Endothelial cell of umbilical vein (primary cell): Measurements from ENCODE around the gene NEK3. TPM values are rescaled to one million over a fixed set of nuclear protein-coding genes. Genes with fewer than 3 reads are reported as not detected.

Source experiments
- BruUV-seq: library from RNA; stranded (reverse); fragments of 400-500 nt; replicated peaks from 2 replicates; lab custom pipeline; 2021; lab: Mats Ljungman, UMichigan
- CTCF ChIA-PET: fragments of 300-600, 350-600 bp; sonication (Branson Sonifier 250); formaldehyde crosslinking; loops from one replicate; lab custom pipeline; 2021; ENCODE audit warnings: antibody characterized with exemption, inconsistent platforms; lab: Charles Lee
- POLR2A ChIA-PET: fragments of 300-600, 350-600 bp; sonication (Branson Sonifier 250); formaldehyde crosslinking; loops from one replicate; lab custom pipeline; 2021; ENCODE audit warnings: antibody characterized with exemption, inconsistent platforms; lab: Charles Lee
- DNase-seq: peaks from one replicate; pipeline ENCODE4 v3.0.0-alpha.2; 2011; ENCODE audit warnings: low read depth, low spot score
- FAIRE-seq: peaks from 2 replicates; lab custom pipeline; 2011; peaks lifted over from hg19 to GRCh38; lab: Jason Lieb, UNC
- H2AFZ ChIP-seq: 2 replicates; pipeline ENCODE4 v1.6.0; 2012; ENCODE audit warnings: low read depth, low read length, control low read depth, inconsistent platforms
- H3K27ac ChIP-seq: 2 replicates; pipeline ENCODE4 v1.5.1; 2011; ENCODE audit warnings: low read depth, mild to moderate bottlenecking, control low read depth, low read length, moderate library complexity; ENCODE audit not compliant: insufficient read depth
- H3K27me3 ChIP-seq, 2 experiments: 2 replicates each; pipeline versions ENCODE4 v1.6.0 to v1.6.1; 2011; ENCODE audit warnings: low read length in 2 of 2, mixed read lengths in 1 of 2; ENCODE audit not compliant: control insufficient read depth in 2 of 2, insufficient read depth in 2 of 2
- H3K36me3 ChIP-seq, 2 experiments: 2 replicates in 1 of 2; 3 replicates in 1 of 2; pipeline ENCODE4 v1.5.1; 2011; ENCODE audit warnings: low read length in 2 of 2, mild to moderate bottlenecking in 1 of 2, moderate library complexity in 1 of 2; ENCODE audit not compliant: control insufficient read depth in 2 of 2, insufficient read depth in 2 of 2; ENCODE audit errors: extremely low read depth in 1 of 2
- H3K4me1 ChIP-seq: 3 replicates; pipeline ENCODE4 v1.5.1; 2011; ENCODE audit warnings: mild to moderate bottlenecking, low read length; ENCODE audit not compliant: control insufficient read depth, insufficient read depth; ENCODE audit errors: extremely low read depth
- H3K4me2 ChIP-seq: 2 replicates; pipeline ENCODE4 v1.6.1; 2011; ENCODE audit warnings: low read length, control low read depth, mixed read lengths; ENCODE audit not compliant: insufficient read depth
- H3K4me3 ChIP-seq, 3 experiments: fragments of 200-600 bp in 1 of 3; sonication (generic), shearing (Covaris generic) in 1 of 3; replicated peaks in 1 of 3; 2 replicates each; pipeline ENCODE4 v1.5.1; 2011 to 2016; ENCODE audit warnings: control low read depth in 3 of 3, low read length in 3 of 3, mild to moderate bottlenecking in 2 of 3, inconsistent platforms in 1 of 3, low read depth in 1 of 3, moderate library complexity in 1 of 3; ENCODE audit not compliant: insufficient read depth in 1 of 3
- H3K79me2 ChIP-seq: 2 replicates; pipeline ENCODE4 v1.6.0; 2012; ENCODE audit warnings: low read length, inconsistent platforms; ENCODE audit not compliant: control insufficient read depth, insufficient read depth
- H3K9ac ChIP-seq: replicated peaks from 2 replicates; pipeline ENCODE3; 2011; ENCODE audit warnings: low read length, control low read depth; ENCODE audit not compliant: insufficient read depth; ENCODE audit errors: extremely low read depth
- H3K9me1 ChIP-seq: replicated peaks from 3 replicates; pipeline ENCODE4 v1.6.0; 2011; ENCODE audit warnings: mild to moderate bottlenecking, low read length; ENCODE audit not compliant: control insufficient read depth, insufficient read depth; ENCODE audit errors: extremely low read depth
- H3K9me3 ChIP-seq: replicated peaks from 2 replicates; pipeline ENCODE4 v1.5.1; 2012; ENCODE audit warnings: low read length, inconsistent platforms; ENCODE audit not compliant: control insufficient read depth, insufficient read depth
- H4K20me1 ChIP-seq: replicated peaks from 2 replicates; pipeline ENCODE3; 2011; ENCODE audit warnings: mild to moderate bottlenecking, low read length; ENCODE audit not compliant: control insufficient read depth, insufficient read depth; ENCODE audit errors: extremely low read depth
- EZH2 ChIP-seq: IDR thresholded peaks from 2 replicates; pipeline ENCODE4 v1.6.1; 2012; ENCODE audit warnings: borderline replicate concordance, low read depth, mild to moderate bottlenecking, moderate library complexity, low read length, inconsistent platforms; ENCODE audit not compliant: severe bottlenecking
- FOS ChIP-seq: IDR thresholded peaks from 2 replicates; pipeline ENCODE4 v1.6.1; 2011; ENCODE audit warnings: mild to moderate bottlenecking, low read length, moderate library complexity, borderline replicate concordance; ENCODE audit not compliant: insufficient read depth
- GATA2 ChIP-seq: IDR thresholded peaks from 2 replicates; pipeline ENCODE4 v1.7.0; 2011; ENCODE audit warnings: low read depth, mild to moderate bottlenecking, moderate library complexity, mixed read lengths, low read length; ENCODE audit not compliant: insufficient read length, insufficient read depth
- JUN ChIP-seq: IDR thresholded peaks from 2 replicates; pipeline ENCODE4 v1.6.1; 2011; ENCODE audit warnings: borderline replicate concordance, low read depth; ENCODE audit not compliant: insufficient read length, insufficient read depth
- MYC ChIP-seq: IDR thresholded peaks from one replicate; pipeline ENCODE4 v1.6.1; 2011; ENCODE audit warnings: mild to moderate bottlenecking, low read depth, low read length
- POLR2A ChIP-seq: IDR thresholded peaks from 2 replicates; pipeline ENCODE4 v1.6.1; 2012; ENCODE audit warnings: low read depth, mild to moderate bottlenecking, control low read depth, low read length
- POLR2AphosphoS5 ChIP-seq: IDR thresholded peaks from 2 replicates; pipeline ENCODE4 v1.6.1; 2012; ENCODE audit warnings: low read depth, mild to moderate bottlenecking, control low read depth, low read length, moderate library complexity; ENCODE audit not compliant: insufficient read depth
- dilution Hi-C: fragments of 300-500 bp; cut with MboI; formaldehyde crosslinking; loops from one replicate; pipeline ENCODE4 v1.15.0; 2019; ENCODE audit warnings: low sequenced_read_pairs; ENCODE audit not compliant: extremely low pct_ligation_motif_present
- intact Hi-C: fragments of 100-400 bp; cut with micrococcal nuclease; formaldehyde crosslinking; loops from one replicate; pipeline ENCODE4 v1.10.0; 2022
- polyA plus RNA-seq, 4 experiments: library from polyadenylated mRNA; depleted of rRNA in 3 of 4; stranded (reverse) in 3 of 4; unstranded in 1 of 4; fragments of >200 nt; gene quantifications; 2 replicates each; pipeline versions ENCODE4 v1.2.1 to v1.2.3, GENCODE V29; 2011 to 2012; ENCODE audit warnings: missing spikeins in 1 of 4
- total RNA-seq: library from RNA; stranded (reverse); gene quantifications from 2 replicates; pipeline ENCODE4 v1.2.3, GENCODE V29; 2021
- TF ChIP-seq, protein P1 (sequence below): IDR thresholded peaks from 2 replicates; pipeline ENCODE4 v1.6.1; 2011; ENCODE audit not compliant: insufficient read depth, insufficient read length
- TF ChIP-seq, protein P2 (sequence below), 2 donors: IDR thresholded peaks; 1 replicate in 1 of 2; 2 replicates in 1 of 2; pipeline ENCODE4 v1.5.1; 2011; ENCODE audit warnings: low read length in 2 of 2, mild to moderate bottlenecking in 2 of 2, moderate library complexity in 2 of 2, control low read depth in 1 of 2, inconsistent platforms in 1 of 2, low read depth in 1 of 2; ENCODE audit not compliant: insufficient read depth in 1 of 2; ENCODE audit errors: extremely low read depth in 1 of 2

NEK3 gene
- total and polyA plus RNA-seq, 2 donors (not counting 3 experiments of a cell fraction or from before 2014, with no cell fraction given) = 10.3 to 13.8 TPM

DNA sequence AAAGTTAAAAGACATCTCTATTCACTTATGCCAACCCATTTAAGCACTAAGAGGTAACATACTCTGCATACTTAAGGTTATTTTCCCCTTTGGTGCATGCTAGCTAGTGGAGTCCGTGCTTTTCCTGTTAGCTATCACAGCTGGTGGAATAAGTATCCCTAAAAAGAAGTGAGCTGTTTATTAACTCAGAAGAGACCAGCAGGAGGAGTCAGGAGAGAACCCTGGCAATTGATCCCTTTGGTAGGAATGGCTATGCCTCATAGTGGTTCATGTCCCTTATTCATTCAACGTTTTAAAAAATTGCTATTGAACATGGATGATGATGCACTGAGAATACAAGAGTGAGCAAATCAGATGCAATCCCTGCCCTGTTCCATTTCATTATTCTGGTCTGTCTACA, 18.1 kb downstream of the NEK3 start:
- CTCF ChIA-PET = interaction anchor here (0.7 to 1.6 kb wide), 8 partner anchors 13 to 310 kb away, joined by 3 to 10 read pairs (median 6); no protein-coding TSS in a partner anchor
- FAIRE-seq (peak; percentile 24), DNase-seq (no peak)
- H3K9ac ChIP-seq = no peak overlapping the region
- no peaks in the 10 kb centered on the region for H3K79me2 ChIP-seq
- BruUV-seq = no TSS peak
- H3K4me1 ChIP-seq = no peaks in the 10 kb centered on the region
- H4K20me1 ChIP-seq = no peaks in the 10 kb centered on the region
- POLR2A ChIA-PET = no interaction called here
- dilution Hi-C loops = no loop called here
- no peaks in the 10 kb centered on the region for H3K9me1 ChIP-seq
- no peak overlapping the region for H3K4me3 ChIP-seq
- no peak overlapping the region for H3K4me2 ChIP-seq
- no peak for TF ChIP-seq GATA2
- TF ChIP-seq POLR2AphosphoS5 = no peak
- TF ChIP-seq MYC = no peak
- TF ChIP-seq POLR2A = no peak
- TF ChIP-seq, protein P1, sequence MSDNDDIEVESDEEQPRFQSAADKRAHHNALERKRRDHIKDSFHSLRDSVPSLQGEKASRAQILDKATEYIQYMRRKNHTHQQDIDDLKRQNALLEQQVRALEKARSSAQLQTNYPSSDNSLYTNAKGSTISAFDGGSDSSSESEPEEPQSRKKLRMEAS = no peak
- no peak for TF ChIP-seq FOS
- TF ChIP-seq EZH2 = no peak
- TF ChIP-seq, protein P2, sequence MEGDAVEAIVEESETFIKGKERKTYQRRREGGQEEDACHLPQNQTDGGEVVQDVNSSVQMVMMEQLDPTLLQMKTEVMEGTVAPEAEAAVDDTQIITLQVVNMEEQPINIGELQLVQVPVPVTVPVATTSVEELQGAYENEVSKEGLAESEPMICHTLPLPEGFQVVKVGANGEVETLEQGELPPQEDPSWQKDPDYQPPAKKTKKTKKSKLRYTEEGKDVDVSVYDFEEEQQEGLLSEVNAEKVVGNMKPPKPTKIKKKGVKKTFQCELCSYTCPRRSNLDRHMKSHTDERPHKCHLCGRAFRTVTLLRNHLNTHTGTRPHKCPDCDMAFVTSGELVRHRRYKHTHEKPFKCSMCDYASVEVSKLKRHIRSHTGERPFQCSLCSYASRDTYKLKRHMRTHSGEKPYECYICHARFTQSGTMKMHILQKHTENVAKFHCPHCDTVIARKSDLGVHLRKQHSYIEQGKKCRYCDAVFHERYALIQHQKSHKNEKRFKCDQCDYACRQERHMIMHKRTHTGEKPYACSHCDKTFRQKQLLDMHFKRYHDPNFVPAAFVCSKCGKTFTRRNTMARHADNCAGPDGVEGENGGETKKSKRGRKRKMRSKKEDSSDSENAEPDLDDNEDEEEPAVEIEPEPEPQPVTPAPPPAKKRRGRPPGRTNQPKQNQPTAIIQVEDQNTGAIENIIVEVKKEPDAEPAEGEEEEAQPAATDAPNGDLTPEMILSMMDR (IDR thresholded peaks at IDR 0.05; ENCODE audit: extremely low read depth in 1 of 2, insufficient read depth in 1 of 2, low read depth in 1 of 2, low read length in 2 of 2) = no peak
- no peak for TF ChIP-seq JUN
- no peaks in the 10 kb centered on the region for H3K36me3 ChIP-seq
- intact Hi-C loops = no loop called here
- no peak overlapping the region for H3K27ac ChIP-seq
- no peak overlapping the region for H2AFZ ChIP-seq
- H3K9me3 ChIP-seq = no peaks in the 10 kb centered on the region
- H3K27me3 ChIP-seq = no peaks in the 10 kb centered on the region
